HTR-8/SVneo (cell line): ENCODE results near the gene RIT1.
"Not testable (repeated sequence)": the region's sequence is repeated elsewhere in the genome, so short reads cannot be mapped to it uniquely, and the experiment has no call there.

Experiments used
- DNase-seq: peaks from one replicate; pipeline ENCODE4 v3.0.0; 2011; ENCODE audit warnings: low spot score, mixed read lengths; ENCODE audit not compliant: insufficient read length
- FAIRE-seq: peaks from 2 replicates; lab custom pipeline; 2011; peaks lifted over from hg19 to GRCh38; lab: Jason Lieb, UNC

Gene RIT1

DNA sequence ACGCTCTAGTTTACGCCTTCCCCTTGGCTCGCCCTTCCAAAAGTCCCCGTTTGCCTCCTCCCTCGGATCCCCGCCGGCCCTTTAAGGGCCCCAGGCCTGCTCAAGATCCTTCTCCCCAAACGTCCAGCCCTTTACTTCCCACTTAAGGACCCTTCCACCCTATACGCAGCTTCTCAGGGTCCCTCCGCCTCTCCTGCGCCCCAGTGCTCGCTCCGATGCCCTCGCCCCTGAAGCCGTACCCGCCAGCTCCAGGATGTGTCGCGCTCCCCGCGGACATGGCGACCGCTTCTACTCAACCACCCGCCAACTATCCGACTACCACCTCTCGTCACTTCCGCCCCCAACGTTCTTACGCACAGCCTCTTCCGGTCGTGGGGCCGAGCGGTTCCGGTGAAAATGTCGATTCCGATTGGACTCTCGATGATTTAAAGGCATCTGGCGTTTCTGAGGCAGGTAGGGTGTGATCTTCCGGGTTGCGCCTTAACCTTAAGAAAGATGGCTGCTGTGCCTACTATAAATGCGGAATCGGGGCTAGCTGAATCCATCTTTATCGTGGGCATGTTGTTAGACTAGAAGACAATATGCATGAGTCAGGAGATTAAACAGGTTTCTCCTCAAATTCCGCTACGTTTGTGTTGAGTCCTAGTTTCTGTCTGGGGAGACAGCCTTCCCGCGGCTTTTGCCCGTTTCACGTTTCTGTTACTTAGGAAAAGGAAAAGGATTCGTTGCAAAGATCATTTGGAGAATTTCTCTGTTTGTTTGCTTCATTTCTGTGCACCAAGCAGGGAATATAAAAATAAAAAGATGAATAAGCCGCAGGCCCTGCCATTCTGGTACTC lies 23.2 kb upstream of the RIT1 start, which contains the start of gene KHDC4:
Gene KHDC4 (minus strand): TSS at position 317 of the 839 bp plus-strand sequence. CDS start 40 bp downstream, at position 277.
- DNase-seq (peak; percentile 90), FAIRE-seq (peak; percentile 85)

DNA sequence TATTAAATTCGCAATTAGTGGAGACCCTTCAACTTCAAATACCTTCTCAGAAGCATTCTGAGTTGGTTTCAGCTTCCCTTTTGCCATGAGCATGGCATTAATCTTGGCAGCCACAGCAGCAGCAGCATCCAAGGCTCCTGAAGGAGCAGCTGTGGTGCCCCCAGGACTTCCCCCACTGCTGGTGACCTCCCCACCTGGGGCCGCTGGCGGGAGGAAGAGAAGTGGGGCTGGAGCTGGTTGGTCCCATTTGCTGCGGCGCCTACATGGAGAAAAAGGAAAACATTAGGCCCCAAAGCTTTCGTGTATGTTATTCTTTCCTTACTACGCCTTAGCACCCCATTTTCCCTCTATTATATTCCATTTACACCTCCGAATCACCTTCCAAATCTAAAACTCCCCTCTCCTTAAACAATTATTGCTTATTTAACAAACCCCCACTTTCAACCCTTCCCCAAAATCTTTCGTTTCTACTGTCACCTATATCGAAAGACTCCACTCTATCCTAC lies 22.5 kb upstream of the RIT1 start:
- DNase-seq (no peak), FAIRE-seq (no peak)

DNA sequence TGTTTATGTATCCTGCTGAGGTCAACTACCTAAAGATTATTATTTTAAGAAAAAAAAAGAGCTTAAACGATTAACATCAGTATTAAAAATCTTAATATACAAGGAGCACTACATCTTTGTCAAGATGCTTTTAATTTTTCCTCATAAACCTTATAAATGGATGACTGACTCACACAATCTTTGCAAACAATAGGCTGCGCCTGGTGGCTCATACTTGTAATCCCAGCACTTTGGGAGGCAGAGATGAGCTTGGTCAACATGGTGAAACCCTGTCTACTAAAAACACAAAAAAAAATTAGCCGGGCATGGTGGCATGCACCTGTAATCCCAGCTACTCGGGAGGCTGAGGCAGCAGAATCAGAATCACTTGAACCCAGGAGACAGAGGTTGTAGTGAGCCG lies 21.3 kb upstream of the RIT1 start:
- FAIRE-seq = no peak

DNA sequence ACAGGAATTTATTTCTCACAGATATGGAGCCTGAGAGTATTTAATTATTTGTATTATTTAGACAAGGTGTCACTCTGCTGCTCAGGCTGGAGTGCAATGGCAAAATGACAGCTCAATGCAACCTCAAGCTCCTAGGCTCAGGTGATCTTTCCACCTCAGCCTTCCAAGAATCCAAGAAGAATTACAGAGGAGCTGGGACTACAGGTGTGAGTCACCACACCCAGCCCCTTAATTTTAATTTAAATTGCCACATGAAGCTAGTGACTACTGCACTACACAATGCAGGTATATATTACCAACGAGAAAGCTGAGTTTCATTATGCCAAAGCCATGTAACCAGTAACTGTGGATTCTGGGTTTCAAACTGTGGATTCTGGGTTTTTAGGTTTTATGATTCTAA lies 20.9 kb upstream of the RIT1 start:
- no peak for FAIRE-seq
- DNase-seq = no peak

More for the DNA sequence above, 21.3 kb upstream of the RIT1 start:
- DNase-seq = no peak

DNA sequence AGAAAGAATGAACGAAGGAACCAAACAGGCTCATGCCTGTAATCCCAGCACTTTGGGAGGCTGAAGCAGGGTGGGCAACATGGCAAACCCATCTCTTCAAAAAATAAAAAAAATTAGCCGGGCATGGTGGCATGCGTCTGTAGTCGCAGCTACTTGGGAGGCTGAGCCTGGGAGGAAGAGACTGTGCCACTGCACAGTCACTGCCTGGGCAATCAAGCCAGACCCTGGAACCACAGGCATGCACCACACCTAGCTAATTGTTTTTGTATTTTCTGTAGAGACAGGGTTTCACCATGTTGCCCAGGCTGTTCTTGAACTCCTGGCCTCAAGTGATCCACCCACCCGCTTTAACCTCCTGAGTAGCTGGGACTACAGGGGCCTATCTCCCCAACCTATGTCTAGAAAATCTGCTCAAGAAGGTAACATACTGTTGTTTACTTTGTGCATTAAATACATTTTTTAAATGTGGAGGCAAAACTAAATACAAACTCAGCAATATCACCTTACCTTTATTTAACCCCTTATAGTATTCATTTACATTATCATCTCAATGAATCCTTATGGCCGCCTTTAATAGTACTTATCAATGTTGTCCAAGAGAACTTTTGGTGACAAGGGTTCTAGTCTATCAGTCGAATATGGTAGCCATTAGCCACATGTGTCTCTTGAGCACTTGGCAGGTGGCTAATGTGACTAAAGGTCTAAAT lies 20.3 kb upstream of the RIT1 start:
- DNase-seq = no peak

DNA sequence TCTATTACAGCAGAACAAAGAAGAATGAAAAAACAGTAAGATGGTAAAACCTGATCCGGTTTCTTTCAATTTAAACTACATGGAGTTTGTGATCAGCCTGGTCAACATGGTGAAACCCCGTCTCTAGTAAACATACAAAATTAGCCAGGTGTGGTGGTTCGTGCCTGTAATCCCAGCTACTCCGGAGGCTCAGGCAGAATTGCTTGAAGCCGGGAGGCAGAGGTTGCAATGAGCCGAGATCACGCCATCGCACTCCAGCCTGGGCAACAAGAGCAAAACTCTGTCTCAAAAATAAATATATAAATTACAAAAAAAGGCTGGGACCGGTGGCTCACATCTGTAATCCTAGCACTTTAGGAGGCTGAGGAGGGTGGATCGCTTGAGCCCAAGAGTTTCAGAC lies 19.6 kb upstream of the RIT1 start:
- FAIRE-seq = not testable (repeated sequence)

More for the DNA sequence above, 20.3 kb upstream of the RIT1 start:
- FAIRE-seq = no peak

DNA sequence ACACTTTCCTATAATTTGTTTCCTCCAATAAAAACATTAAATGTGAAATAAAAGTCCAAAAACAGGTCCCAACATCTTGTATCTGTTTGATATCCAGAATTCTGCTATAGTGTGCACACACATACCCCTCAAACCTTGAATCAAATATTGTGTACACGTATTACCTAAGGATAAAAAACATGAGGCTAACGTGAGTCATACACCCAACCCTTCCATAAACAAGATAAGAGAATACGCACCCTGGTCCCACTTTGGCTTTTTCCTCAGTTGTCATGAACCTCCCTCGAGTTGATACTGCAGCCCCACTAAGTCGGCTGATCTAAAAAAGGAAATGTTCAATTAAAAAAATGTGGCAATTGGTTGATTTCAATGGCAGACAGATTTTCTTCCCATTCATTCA lies 17.9 kb upstream of the RIT1 start:
- no peak for DNase-seq

More for the DNA sequence above, 19.6 kb upstream of the RIT1 start:
- not testable (repeated sequence) for DNase-seq

DNA sequence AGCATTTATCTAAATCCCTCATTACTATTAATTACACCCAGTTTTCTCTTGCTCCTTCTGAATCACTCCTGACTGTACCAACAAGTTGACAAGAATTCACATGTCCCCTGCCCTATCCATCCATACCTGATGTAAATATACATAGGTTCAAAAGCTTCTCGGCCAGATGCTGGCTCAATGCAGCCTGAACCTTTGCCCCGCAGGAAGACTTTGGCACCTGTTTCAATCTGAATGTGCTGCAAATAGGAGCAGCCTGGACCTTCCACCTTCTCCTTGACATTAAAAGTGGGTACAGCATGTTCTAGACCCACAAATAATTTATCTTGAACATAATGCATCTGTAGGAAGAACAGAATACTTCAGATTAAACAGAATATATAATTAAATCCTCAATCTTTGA lies 14.4 kb upstream of the RIT1 start:
- FAIRE-seq = no peak
- DNase-seq = no peak

More for the DNA sequence above, 17.9 kb upstream of the RIT1 start:
- FAIRE-seq = no peak

DNA sequence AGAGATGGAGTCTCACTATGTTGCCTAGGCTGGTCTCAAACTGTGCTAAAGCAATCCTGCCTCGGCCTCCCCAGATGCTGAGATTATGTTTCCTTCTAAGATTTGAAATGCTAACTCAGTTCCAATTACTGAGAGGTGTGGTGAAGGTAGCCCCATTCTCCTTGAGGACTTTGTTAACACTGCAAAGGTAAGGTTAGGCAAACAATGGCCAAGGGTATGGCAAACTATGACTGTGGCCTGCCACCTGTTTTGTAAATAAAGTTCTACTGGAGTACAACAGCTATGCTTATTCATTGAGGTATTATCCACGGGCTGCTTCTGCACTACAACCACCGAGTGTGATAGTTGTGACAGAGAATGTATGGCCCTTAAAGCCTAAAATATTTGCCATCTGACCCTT lies 9.6 kb upstream of the RIT1 start:
- DNase-seq (no peak), FAIRE-seq (no peak)

DNA sequence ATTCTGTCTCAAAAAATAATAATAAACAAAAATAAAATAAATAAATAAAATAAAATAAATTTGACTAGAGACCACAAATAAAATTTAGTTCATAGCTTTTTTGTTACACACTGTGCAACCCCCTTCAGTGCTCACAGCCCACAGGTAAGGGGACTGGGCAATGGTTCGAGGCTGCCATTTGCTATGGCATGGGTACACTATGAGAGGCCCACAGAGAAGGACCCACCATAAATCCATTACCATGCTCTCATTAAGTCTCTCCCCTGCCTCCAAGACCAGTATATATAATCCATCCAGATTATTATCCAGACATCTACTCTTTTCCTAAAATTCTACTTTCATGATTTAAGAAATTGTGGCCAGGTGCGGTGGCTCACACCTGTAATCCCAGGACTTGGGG lies 8.7 kb upstream of the RIT1 start:
- FAIRE-seq = no peak
- DNase-seq = no peak

DNA sequence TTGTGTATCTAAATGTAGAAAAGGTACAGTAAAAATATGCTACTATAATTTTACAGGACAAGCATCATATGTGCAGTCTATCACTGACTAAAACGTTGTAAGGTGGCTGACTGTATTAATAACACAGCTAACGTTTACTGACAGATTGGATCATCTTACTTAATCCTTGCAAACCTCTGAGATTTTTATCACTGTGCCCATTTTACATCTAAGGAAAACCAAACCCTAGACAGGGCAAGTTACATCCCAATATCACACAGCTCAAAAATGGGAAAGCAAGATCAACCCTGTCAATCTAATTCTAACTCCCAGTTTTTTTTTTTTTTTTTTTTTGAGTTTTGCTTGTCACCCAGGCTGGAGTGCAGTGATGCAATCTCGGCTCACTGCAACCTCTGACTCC lies 7.5 kb upstream of the RIT1 start:
- FAIRE-seq = no peak
- no peak for DNase-seq

DNA sequence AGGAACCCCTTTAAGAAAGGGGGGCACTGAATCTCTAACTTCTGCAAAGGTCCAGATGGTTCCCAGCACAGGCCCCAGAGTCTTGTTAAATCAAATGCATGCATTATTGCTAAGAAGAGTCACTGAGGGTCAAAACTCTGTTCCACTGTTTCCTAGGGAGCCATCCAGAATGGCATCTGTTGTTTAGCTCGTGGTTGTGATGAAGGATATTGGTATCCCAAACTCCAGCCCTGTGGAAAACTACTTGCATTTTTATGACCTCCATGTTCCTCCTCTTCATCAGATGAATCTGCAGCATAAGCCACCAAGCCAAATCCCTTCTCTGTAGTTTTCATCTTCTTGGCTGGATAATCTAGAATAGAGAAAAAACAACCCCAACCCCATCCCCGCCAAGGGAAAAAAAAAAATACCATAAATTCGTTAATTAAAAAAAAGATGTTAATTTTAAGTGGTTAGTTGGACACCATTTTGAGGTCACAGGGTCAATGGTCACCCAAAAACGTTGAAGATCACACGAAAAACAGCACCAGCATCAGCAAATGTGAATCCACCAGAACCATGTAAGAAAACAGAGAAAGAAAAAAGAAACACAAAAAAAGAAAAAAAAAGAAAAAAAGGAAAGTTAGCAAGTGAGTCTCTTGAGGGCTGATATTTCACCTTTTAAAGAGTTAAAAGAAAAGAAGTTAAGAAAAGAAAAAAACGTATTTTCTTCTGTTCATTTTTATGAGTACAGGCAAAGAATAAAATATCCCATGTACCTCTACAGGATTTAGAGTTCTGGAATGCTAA lies 3.0 kb upstream of the RIT1 start:
- no peak for FAIRE-seq
- DNase-seq = no peak

DNA sequence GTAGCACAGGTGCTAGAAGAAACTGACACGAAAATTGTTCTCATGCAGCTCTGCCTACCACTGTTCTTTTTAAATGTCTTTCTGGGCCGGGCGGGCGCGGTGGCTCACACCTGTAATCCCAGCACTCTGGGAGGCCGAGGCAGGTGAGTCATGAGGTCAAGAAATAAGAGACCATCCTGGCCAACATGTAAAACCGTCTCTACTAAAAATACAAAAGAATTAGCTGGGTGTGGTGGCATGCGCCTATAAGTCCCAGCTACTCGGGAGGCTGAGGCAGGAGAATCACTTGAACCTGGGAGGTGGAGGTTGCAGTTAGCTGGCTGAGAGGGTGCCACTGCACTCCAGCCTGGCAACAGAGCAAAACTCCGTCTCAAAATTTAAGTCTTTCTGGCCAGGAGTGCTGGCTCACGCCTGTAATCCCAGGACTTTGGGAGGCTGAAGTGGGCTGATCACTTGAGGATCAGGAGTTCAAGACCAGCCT lies 947 bp upstream of the RIT1 start:
- DNase-seq (no peak), FAIRE-seq (no peak)

DNA sequence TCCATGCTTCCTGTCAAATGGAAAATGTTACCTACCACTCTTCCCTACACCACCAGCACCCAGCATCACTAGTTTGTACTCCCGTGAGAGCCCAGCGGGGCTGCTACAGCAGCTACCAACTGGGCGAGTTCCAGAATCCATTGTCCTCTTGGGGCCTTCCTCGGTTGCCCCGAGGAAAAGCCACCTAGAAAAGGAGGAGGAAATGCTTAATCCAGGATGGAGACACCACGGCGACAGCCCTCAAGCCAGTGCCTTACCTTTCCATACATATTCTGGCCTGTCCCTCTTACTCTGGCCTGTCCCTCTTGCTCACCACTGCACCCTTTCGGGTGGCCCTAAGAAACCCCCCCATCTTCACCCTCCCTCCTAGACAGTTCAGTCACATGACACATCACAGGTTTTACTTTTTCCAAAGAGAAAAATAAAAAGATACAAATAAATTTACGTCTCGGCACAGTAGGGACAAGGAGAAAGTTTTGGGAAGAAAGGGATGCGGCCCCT lies 478 bp downstream of the RIT1 start:
- FAIRE-seq (no peak), DNase-seq (no peak)

DNA sequence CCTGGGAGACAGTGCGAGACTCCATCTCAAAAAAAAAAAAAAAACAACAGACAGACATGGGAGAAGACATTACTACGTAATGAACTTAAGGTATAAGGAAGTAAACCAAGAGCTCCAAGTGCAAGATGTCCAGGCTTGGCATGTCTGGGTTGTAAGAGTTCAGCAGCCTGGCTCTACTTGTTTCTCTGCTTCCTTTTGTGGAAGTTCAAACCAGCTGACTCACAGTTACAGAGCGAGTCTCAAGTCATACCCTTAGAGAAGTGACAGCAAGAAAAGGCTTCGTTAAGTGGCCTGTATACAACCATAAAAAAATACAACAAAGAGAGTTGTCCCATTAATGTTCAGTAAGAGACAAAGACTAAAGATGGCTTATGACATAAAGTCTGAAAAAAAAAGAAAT lies 1.3 kb downstream of the RIT1 start:
- no peak for FAIRE-seq
- DNase-seq = no peak

DNA sequence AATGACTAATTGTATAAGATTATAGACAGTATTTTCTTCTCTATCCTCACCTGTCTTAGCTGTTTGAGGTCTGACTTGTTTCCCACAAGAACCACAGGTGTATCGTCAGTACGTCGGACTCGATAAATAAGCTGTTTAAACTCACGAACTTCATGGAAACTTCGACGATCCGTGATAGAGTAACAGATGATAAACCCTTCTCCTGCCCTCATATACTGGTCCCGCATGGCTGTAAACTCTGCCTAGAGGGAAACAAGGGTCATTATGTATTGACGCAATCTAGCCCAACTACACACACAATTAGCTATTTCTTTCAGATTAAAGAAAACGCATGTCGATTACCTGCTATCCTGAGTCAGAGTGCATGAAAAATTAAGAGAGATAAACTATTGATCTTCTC lies 6.9 kb downstream of the RIT1 start:
- no peak for FAIRE-seq

DNA sequence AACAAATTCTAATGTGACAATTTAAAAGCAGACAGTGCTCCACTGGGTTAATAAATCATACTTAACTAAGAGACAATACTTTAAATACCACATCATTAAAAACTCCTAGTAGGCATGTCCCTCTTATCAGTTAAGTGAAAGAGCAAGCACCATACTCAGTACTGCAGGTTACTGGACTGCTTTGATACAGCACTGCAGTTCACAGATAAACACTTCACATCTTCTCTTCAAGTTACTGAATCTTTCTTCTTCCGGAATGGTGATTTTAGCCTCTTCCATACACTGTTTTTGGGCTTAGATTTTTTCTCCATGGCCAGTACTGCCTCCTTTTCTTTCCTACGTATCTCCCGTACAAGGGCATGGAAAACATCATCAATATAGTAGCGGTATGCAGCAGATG lies 11.0 kb downstream of the RIT1 start:
- FAIRE-seq = no peak
- DNase-seq = no peak

More for the DNA sequence above, 6.9 kb downstream of the RIT1 start:
- no peak for DNase-seq

DNA sequence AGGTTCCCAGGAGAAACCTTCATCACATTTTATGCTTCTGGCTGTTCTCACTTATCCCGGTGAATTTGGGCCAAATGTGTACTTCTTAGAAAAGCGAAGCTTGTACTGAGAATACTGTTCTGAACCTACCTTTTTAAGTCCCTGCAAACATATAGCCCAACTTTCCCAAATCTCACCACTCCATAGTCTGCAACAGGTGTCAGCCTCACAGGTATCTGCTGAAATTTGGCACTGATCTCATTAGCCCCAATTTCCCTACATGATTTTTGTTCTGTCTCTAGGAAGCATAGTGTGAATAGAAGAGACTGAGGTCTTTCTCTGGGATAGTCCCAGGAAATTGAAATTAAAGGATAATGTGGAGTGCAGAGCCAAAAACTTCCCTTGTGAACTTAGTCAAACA lies 11.5 kb downstream of the RIT1 start:
- no peak for FAIRE-seq
- DNase-seq = no peak

DNA sequence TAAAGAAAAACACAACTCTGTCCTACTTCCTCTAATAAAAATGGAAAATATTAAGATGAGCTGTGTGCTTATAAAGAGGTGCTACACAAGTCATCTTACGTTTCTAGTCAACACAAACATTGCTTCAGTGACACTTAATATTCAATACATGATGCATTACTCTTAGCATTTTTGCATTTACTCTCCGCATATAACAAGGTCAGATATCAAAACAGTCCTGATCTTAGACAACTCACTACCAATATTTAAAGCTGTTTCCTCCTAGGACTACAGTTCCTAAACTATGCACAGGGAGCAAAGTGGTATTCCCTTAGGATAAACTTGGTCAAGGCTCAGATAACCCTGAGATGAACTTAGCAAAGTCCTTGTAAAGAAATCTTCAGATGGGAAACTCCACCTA lies 12.3 kb downstream of the RIT1 start:
- DNase-seq (no peak), FAIRE-seq (no peak)

DNA sequence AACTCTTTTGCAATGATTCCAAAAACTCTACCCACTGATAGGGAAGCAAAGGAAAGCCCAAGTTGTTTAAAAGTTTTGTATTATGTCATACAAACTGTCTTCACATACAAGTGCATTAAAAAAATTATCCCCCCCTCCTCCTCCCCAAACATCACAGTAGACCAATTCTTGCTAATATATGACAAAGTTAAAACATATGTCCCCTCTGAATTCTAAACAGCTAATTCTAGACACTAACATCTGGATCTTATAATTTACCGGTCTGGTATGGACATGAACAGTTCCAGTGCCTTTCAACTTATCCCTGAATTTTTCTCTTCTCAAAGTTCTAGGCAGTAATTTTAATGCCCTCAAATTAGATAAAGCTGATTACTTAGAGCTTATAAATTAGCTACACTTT lies 13.4 kb downstream of the RIT1 start:
- no peak for FAIRE-seq

More for the DNA sequence above, 13.4 kb downstream of the RIT1 start:
- DNase-seq = no peak
